HG03342 (cell line): ENCODE results near the gene RXFP1.
"Not testable (repeated sequence)": the region's sequence is repeated elsewhere in the genome, so short reads cannot be mapped to it uniquely, and the experiment has no call there.

Experiments
- ATAC-seq: cut with Tn5 transposase; IDR thresholded peaks from one replicate; pipeline ENCODE4 v1.9.1; 2021; ENCODE audit warnings: mild to moderate bottlenecking, moderate library complexity; ENCODE audit not compliant: unreplicated experiment

RXFP1 gene

DNA sequence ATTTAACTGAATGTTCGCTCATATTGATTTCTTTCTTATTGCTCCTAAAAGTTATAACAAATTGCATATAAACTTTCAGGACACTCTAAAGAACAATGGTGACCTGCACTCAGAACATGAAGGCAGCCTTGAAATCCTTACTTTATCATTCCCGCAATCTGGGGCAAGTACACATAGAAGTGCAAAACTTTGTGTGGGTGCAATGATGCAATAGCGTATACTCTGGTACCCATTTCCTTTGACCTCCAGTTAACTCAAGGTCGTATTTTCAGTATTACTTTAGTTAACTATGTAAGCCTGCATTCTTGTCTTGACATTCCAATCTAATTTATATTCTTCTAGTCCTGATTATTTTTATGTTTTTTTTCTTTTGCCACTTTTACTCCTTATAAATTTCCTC lies 85.3 kb downstream of the RXFP1 start:
- no peak for ATAC-seq

DNA sequence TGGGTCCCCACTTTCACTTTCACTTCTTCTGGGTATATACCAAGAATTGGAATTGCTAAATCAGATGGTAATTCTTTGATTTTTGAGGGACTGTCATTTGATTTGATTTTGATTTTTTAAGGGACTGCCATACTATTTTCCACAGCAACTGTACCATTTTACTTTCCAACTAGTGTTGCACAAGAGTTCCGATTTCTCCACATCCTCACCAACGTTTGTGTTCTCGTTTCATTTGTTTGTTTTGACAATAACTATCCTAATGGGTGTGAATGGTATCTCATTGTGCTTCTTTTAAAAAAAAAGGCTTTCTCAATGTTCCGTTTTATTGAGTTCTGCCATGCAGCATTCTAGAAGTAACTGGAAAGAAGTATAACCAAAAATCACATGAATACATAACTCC lies 87.4 kb downstream of the RXFP1 start:
- ATAC-seq = no peak

DNA sequence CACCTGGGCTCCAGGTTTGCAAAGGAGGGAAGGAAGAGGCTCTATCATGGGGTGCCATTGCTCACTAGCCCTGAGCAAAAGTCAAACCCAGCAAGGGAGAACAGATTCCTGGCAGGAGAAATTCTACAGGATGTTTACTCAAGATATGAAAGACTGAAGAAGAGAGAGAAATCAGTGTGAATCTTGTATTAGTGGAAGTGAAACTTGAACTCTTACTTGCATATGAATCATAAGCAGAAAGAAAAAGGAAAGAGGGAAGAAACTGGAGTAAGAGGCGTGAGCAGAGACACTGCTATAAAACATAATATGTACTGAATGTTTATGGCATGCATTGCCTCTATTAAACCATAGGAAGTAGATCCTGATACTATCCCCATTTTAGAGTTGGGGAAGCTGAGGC lies 89.1 kb downstream of the RXFP1 start:
- ATAC-seq = peak; percentile 96

GRCh38 chr4:158613046-158613445 lies 91.4 kb downstream of the RXFP1 start:
- no peak for ATAC-seq

DNA sequence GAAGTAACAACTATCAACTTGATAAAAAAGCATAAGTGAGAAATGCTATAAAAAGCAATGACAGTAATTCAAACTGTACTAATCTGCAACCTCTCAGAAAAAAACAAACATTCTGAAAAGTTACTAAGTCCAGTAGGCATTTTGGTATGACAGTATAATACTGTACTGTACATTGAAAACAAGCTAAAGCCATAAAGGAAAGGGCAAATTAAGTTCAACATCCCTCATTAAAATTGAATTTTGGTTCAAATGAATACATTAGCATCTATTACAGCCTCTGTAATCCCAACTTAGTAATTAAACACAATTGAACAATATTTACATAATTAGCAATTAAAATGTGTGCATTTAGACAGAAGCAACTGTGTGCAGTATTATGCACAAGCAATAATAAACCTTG lies 96.3 kb downstream of the RXFP1 start:
- ATAC-seq = no peak

GRCh38 chr4:158621729-158622128 lies 100.0 kb downstream of the RXFP1 start:
- peak; percentile 58 for ATAC-seq

GRCh38 chr4:158622251-158622650 lies 100.6 kb downstream of the RXFP1 start:
- no peak for ATAC-seq

- peak; percentile 90 for ATAC-seq
Measured at GRCh38 chr4:158624889-158625478, 103.3 kb downstream of the RXFP1 start.

GRCh38 chr4:158625544-158625943 lies 103.9 kb downstream of the RXFP1 start:
- ATAC-seq = no peak

DNA sequence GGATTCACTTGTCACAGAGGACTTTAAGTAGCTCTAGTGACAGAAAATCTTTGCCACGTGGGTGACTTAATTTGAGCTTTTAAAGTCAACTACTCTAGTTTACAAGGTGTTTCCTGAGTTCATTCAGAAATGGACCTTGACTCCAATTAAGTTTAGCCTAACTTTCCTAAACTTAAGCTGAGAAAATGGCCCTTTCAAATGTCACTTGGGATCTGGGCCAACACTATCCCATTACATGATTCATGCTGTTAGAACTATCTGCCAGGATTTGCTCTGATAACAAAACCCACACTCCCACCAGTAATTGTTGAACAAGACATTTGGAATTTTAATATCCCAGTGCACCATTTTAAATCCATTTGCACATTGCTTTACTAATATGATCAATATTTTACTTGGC lies 109.2 kb downstream of the RXFP1 start:
- no peak for ATAC-seq

GRCh38 chr4:158636619-158637018 lies 114.9 kb downstream of the RXFP1 start:
- ATAC-seq = no peak

DNA sequence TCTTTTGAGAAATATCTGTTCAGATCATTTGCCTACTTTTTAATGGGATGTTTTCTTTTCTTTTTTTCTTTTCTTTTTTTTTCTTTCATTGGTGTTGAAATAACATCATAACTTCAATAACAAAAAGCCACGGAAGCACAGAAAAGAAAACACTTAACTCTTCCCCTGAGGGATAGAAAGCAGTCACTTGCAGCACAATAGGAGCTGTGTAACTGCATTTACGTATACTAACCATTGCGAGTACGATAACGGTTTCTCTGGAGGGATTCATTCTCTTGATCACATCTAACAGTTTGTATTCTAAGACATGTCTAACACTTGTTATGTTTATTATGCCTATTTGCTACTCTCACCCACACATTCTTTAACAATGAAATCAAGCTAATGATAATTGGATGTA lies 122.7 kb downstream of the RXFP1 start:
- no peak for ATAC-seq

GRCh38 chr4:158644760-158645159 lies 123.1 kb downstream of the RXFP1 start:
- no peak for ATAC-seq

GRCh38 chr4:158649111-158649680 lies 127.5 kb downstream of the RXFP1 start:
- ATAC-seq = no peak

DNA sequence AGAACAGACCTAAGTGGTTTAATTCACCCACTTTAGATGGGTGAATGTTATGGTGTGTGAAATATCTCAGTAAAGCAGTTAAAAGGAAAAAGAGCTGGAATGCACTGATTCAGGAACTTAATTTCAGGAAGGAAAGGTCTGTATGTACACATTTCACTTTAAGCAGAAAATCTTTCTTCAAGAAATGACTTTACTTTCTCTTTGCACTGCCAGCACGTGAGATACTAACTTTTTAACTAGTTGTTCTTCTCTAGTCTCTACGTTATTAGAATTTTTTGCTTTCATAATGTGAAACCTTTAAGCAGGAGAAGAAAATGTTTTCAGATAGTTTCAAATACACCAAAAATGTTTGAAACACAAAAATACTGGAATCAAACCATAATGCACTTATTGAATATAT lies 131.2 kb downstream of the RXFP1 start:
- ATAC-seq = no peak

- no peak for ATAC-seq
Measured at GRCh38 chr4:158656439-158656838, 134.8 kb downstream of the RXFP1 start.

DNA sequence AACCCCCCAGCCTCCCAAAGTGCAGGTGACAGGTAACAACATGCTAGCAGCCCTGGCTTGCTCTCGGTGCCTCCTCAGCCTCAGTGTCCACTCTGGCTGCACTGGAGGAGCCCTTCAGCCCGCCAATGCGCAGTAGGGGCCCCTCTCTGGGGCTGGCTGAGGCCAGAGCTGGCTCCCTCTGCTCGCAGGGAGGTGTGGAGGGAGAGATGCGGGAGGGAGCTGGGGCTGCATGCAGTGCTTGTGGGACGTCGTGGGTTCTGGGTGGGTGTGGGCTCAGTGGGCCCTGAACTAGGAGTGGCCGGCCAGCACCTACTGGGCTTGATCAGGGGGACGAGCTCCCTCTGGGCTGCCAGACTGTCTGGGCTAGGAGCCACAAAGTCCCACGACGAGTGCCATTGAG lies 135.6 kb downstream of the RXFP1 start:
- no peak for ATAC-seq

DNA sequence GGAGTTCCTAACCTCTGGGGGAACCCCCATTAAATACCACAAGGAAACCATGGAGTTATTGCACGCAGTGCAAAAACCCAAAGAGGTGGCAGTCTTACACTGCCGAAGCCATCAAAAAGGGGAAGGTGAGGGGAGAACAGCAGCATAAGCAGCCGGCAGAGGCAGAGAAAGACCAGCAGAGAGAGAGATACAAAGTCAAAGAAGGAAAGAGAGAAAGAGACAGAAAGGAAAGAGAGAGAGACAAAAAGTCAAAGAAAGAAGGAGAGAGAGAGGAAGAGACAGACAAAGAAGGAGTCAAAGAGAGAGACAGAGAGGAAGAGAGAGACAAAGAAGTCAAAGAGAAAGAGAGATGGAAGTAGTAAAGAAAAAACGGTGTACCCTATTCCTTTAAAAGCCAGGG lies 141.6 kb downstream of the RXFP1 start:
- not testable (repeated sequence) for ATAC-seq

DNA sequence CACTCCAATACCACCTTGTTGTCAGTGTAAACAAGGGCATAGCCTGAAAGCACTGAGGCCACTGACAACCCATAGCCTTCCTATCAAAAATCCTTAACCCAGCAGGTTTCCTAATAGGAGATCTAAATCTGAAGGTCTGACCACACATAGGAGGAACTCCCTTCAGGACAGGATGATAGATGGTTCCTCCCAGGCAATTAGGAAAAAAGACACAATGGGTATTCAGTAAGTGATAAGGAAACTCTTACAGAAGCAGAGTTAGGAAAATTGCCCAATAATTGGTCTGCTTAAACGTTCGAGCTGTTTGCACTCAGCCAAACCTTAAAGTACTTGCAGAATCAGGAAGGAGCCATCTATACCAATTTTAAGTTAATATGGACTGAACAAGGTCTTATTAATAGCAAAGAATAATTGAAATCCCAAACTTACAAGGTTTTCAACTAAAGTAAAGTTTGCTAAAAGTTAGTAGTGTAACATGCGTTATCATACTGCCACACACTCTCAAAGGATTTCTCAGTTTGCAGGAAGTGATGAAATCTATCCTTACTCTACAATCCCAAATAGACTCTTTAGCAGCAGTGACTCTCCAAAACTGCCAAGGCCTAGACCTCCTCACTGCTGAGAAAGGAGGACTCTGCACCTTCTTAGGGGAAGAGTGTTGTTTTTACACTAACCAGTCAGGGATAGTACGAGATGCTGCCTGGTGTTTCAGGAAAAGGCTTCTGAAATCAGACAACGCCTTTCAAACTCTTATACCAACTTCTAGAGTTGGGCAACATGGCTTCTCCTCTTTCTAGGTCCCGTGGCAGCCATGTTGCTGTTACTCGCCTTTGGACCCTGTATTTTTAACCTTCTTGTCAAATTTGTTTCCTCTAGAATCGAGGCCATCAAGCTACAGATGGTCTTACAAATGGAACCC lies 142.3 kb downstream of the RXFP1 start:
- ATAC-seq = not testable (repeated sequence)

- no peak for ATAC-seq
Measured at GRCh38 chr4:158664806-158665205, 143.1 kb downstream of the RXFP1 start.

- ATAC-seq = no peak
Measured at GRCh38 chr4:158666892-158667291, 145.2 kb downstream of the RXFP1 start.

DNA sequence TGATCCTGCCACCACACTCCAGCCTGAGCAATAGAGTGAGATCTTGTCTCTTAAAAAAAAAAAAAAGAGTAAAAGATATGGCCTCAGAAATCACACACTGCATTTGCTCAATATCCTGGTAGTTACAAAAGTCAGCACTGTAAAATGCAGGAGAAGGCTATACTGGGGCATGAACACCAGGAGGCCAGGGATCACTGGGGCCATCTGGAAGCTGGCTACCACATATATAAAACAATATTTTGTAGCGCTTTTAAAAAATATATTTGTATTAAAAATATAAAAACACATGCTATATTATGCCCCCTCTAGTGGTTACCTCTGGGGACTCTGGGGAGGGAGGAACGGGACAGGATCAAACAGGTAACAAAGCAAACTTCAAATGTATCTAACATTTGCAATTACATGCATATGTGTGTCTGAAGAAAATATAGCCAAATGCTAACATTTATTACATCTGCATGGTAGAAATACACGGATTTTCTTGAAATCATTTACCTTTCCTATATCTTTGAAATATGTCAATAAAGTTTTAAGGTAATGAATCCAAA lies 146.0 kb downstream of the RXFP1 start:
- ATAC-seq = no peak
